Sigmoid colon (tissue), 7 donors: ENCODE measurements around the gene UBE2G1. TPM values are rescaled to one million over a fixed set of nuclear protein-coding genes. Genes with fewer than 3 reads are reported as not detected.

Experiments
- DNase-seq: peaks from one replicate; pipeline ENCODE4 v3.0.0-alpha.2; 2019
- H3K27ac ChIP-seq, 4 donors: fragments of 200-600 bp; sonication (generic); one replicate each; pipeline ENCODE4 v1.5.1; 2016 to 2019; ENCODE audit warnings: mild to moderate bottlenecking in 1 of 4
- H3K27me3 ChIP-seq, 3 donors: fragments of 200-600 bp; sonication (generic); one replicate each; pipeline ENCODE4 v1.5.1; 2019; ENCODE audit warnings: mild to moderate bottlenecking in 1 of 3
- H3K36me3 ChIP-seq, 4 donors: fragments of 200-600 bp; sonication (generic); one replicate each; pipeline ENCODE4 v1.5.1; 2016 to 2019
- H3K4me1 ChIP-seq, 4 donors: fragments of 200-600 bp; sonication (generic); one replicate each; pipeline ENCODE4 v1.5.1; 2017 to 2019
- H3K4me3 ChIP-seq, 4 donors: fragments of 200-600 bp; sonication (generic); one replicate each; pipeline ENCODE4 v1.5.1; 2017 to 2019; ENCODE audit warnings: mild to moderate bottlenecking in 2 of 4, moderate library complexity in 1 of 4
- H3K9me3 ChIP-seq, 4 donors: fragments of 200-600 bp in 3 of 4; sonication (generic) in 3 of 4; one replicate each; pipeline versions ENCODE4 v1.5.1 to v1.6.1; 2013 to 2019
- EP300 ChIP-seq, 4 donors: sonication (generic); formaldehyde crosslinking; IDR thresholded peaks; one replicate each; pipeline ENCODE4 v1.6.1; 2017; ENCODE audit warnings: antibody characterized with exemption in 4 of 4
- POLR2A ChIP-seq, 2 donors: fragments of 450-650 bp; IDR thresholded peaks; one replicate each; pipeline ENCODE4 v1.6.1; 2016; ENCODE audit warnings: antibody characterized with exemption in 2 of 2, mild to moderate bottlenecking in 2 of 2, moderate library complexity in 2 of 2
- POLR2AphosphoS5 ChIP-seq, 4 donors: sonication (generic); formaldehyde crosslinking; IDR thresholded peaks; one replicate each; pipeline ENCODE4 v1.6.1; 2017; ENCODE audit warnings: antibody characterized with exemption in 4 of 4
- WGBS, 2 donors: extraction: QIAGEN DNeasy Blood & Tissue Kit; methylation state at CpG; one replicate each; pipeline ENCODE4 v1.1.7; 2013; 5-methylcytosine and 5-hydroxymethylcytosine counted together
- intact Hi-C: fragments of 100-400 bp; cut with DNase I; formaldehyde crosslinking; loops from one replicate; pipeline ENCODE4 v1.15.1; 2023
- polyA plus RNA-seq, 3 donors: library from polyadenylated mRNA; stranded (reverse); fragments of 200-250 nt; gene quantifications; one replicate each; pipeline ENCODE4 v1.2.3, GENCODE V29; 2013
- total RNA-seq, 4 donors: library from RNA; depleted of rRNA; stranded (reverse); fragments of >200 nt; gene quantifications; one replicate each; pipeline ENCODE4 v1.1.0, GENCODE V29; 2016
- TF ChIP-seq, protein P1 (sequence below), 4 experiments: fragments of 450-650 bp in 3 of 4; fragments of 200-600 bp in 1 of 4; IDR thresholded peaks; one replicate each; pipeline ENCODE4 v1.5.1; 2016 to 2019; ENCODE audit warnings: antibody characterized with exemption in 4 of 4, mild to moderate bottlenecking in 3 of 4, moderate library complexity in 2 of 4
- donor health status: healthy with polysubstance abuse.
- donor health status: Bipolar disorder and iron deficiency.
- donor health status: healthy.

Gene UBE2G1
- total and polyA plus RNA-seq, 7 donors: 20.5 to 111 (median 83.2) TPM

DNA sequence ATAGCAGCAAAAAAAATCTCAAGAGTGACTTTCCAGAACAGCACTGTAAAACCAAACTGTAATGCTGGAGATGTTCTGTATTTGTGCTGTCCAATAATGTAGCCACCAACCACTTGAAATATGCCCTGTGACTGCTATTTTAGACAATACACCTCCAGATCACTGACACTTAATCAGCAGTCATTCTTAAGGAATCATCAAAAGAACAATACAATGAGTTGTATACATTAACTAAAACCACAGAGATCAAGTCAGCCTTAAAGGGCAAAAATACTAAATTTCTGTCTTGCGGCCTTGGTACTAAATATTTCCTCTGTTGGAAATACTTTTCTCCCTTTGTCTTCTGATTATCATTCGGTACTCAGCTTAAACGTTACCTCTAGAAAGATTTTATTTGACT, 69.1 kb downstream of the UBE2G1 start:
- Histone ChIP-seq H3K27ac (no peak overlapping the region), H3K4me3 (no peak overlapping the region), H3K27me3 (no peaks in the 10 kb centered on the region), H3K9me3 (no peaks in the 10 kb centered on the region), H3K4me1 (peaks cover 0 to 36% (median 24%) of the 10 kb centered on the region in 4 donors), H3K36me3 (peaks cover 0 to 31% (median 0%) of the 10 kb centered on the region in 4 donors)
- 29 to 71% methylated on average over 3 of the region's 3 CpGs for WGBS, 2 donors
- no peak for DNase-seq
- TF ChIP-seq EP300 (IDR thresholded peaks at IDR 0.05) (no peak), POLR2AphosphoS5 (IDR thresholded peaks at IDR 0.05) (no peak), POLR2A (IDR thresholded peaks at IDR 0.05) (no peak)
- TF ChIP-seq, protein P1, sequence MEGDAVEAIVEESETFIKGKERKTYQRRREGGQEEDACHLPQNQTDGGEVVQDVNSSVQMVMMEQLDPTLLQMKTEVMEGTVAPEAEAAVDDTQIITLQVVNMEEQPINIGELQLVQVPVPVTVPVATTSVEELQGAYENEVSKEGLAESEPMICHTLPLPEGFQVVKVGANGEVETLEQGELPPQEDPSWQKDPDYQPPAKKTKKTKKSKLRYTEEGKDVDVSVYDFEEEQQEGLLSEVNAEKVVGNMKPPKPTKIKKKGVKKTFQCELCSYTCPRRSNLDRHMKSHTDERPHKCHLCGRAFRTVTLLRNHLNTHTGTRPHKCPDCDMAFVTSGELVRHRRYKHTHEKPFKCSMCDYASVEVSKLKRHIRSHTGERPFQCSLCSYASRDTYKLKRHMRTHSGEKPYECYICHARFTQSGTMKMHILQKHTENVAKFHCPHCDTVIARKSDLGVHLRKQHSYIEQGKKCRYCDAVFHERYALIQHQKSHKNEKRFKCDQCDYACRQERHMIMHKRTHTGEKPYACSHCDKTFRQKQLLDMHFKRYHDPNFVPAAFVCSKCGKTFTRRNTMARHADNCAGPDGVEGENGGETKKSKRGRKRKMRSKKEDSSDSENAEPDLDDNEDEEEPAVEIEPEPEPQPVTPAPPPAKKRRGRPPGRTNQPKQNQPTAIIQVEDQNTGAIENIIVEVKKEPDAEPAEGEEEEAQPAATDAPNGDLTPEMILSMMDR (IDR thresholded peaks at IDR 0.05): no peak
- intact Hi-C loops: no loop called here

DNA sequence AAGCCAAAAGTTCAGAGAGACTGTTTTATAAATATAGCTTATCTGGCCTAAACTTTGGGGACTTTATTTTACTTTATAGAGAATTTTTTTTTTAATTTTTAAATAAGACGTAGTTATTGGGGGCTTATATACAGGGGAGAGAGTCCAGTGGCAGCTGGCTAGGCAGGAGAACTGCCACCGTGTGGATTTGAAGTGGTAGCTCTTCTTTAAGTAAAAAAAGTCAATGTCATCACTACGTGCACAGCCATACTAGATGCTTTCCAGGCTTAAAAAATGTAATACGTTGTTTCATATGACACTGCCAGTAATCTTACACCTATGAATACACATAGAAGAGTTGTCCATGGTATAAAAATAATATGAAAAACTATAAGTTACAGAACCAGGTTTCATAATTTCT, 70.8 kb downstream of the UBE2G1 start:
- H3K27ac ChIP-seq: no peak overlapping the region
- H3K4me1 ChIP-seq: peaks cover 0 to 23% (median 16%) of the 10 kb centered on the region in 4 donors
- peaks cover 0 to 31% (median 0%) of the 10 kb centered on the region in 4 donors for H3K36me3 ChIP-seq
- no peak for DNase-seq
- TF ChIP-seq POLR2AphosphoS5 (IDR thresholded peaks at IDR 0.05) (no peak), POLR2A (IDR thresholded peaks at IDR 0.05) (no peak), EP300 (IDR thresholded peaks at IDR 0.05) (no peak)
- TF ChIP-seq, protein P1 (IDR thresholded peaks at IDR 0.05): no peak
- WGBS, 2 donors: 73 to 80% methylated on average over 4 of the region's 4 CpGs
- intact Hi-C loops: no loop called here
- no peaks in the 10 kb centered on the region for H3K9me3 ChIP-seq
- H3K4me3 ChIP-seq: no peak overlapping the region
- no peaks in the 10 kb centered on the region for H3K27me3 ChIP-seq

DNA sequence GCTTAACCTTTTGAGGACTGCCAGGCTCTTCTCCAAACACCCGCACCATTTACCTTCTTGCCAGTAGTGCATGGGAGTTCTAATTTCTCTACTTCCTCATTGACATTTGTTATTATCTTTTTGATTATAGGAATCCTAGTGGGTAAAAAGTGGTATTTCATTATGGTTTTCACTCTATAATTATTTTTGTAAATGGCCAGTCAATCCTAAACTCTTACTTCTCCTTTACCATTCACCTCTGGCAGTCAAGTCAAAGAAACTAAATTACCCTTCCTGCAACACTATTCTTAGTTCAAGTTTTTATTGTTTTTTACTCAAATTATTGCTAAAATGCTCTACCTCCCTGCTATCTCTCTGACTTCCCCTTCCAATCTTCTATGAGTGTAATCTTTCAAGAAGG, 72.9 kb downstream of the UBE2G1 start:
- no peak for DNase-seq
- Histone ChIP-seq H3K4me1 (peaks cover 0 to 19% (median 12%) of the 10 kb centered on the region in 4 donors), H3K27me3 (no peaks in the 10 kb centered on the region), H3K27ac (no peak overlapping the region), H3K9me3 (no peaks in the 10 kb centered on the region), H3K36me3 (peaks cover 0 to 45% (median 0%) of the 10 kb centered on the region in 4 donors), H3K4me3 (no peak overlapping the region)
- WGBS, 2 donors: 88 to 89% methylated on average over 1 of the region's 1 CpG
- TF ChIP-seq, protein P1 (IDR thresholded peaks at IDR 0.05): no peak
- TF ChIP-seq POLR2AphosphoS5 (IDR thresholded peaks at IDR 0.05) (no peak), EP300 (IDR thresholded peaks at IDR 0.05) (no peak), POLR2A (IDR thresholded peaks at IDR 0.05) (no peak)
- intact Hi-C loops: no loop called here

DNA sequence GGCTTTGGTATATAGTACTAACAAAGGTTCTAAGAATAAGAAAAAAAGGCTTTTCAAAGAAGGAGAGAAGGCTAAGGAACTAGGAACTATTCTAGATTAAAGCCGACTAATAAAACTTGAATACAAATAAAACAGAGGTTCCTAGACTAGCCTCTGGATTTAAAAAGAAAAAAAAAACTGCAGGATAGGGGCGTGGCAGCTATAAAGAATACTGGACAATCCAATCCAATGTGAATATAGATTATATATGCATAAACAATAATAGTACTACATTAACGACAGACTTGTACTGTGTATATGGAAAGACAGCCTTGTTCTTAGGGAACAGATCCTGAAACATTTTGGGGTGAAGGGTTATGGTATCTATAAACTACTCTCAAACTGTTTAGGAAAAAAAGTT, 78.8 kb downstream of the UBE2G1 start:
- H3K27me3 ChIP-seq: no peaks in the 10 kb centered on the region
- H3K9me3 ChIP-seq: no peaks in the 10 kb centered on the region
- TF ChIP-seq, protein P1 (IDR thresholded peaks at IDR 0.05): no peak
- TF ChIP-seq POLR2A (IDR thresholded peaks at IDR 0.05): no peak
- TF ChIP-seq EP300 (IDR thresholded peaks at IDR 0.05): no peak
- no peak for TF ChIP-seq POLR2AphosphoS5 (IDR thresholded peaks at IDR 0.05)
- H3K36me3 ChIP-seq: peaks cover 0 to 40% (median 0%) of the 10 kb centered on the region in 4 donors
- WGBS, 2 donors: 29 to 74% methylated on average over 3 of the region's 3 CpGs
- intact Hi-C loops: no loop called here
- DNase-seq: no peak
- no peaks in the 10 kb centered on the region for H3K4me1 ChIP-seq
- no peak overlapping the region for H3K4me3 ChIP-seq
- H3K27ac ChIP-seq: no peak overlapping the region

DNA sequence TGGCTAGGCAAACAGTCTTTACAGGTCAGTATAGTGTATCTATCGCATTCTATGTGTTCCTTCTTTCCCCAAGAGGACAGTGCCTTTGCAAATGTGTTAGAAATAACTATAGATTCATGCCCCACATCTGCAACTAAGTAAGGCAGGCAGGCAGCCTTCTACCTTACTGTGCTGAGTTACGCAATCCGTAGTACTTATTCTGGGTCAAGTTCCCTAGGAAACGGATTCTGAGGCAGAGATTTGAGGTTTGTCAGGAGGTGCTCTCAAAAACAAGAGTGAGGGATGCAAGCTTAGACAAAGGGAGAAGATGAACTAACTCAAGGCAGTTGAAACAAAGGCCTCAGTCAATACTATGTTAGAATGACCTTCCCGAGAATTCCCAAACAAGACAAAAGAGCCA, 90.0 kb downstream of the UBE2G1 start:
- no peak overlapping the region for H3K4me3 ChIP-seq
- WGBS, 2 donors: 96% methylated on average over 5 of the region's 5 CpGs
- H3K4me1 ChIP-seq: peaks cover 0 to 5% (median 0%) of the 10 kb centered on the region in 4 donors
- no peak overlapping the region for H3K27ac ChIP-seq
- intact Hi-C loops: no loop called here
- H3K27me3 ChIP-seq: no peaks in the 10 kb centered on the region
- H3K9me3 ChIP-seq: no peaks in the 10 kb centered on the region
- TF ChIP-seq POLR2AphosphoS5 (IDR thresholded peaks at IDR 0.05): no peak
- TF ChIP-seq POLR2A (IDR thresholded peaks at IDR 0.05): no peak
- TF ChIP-seq, protein P1 (IDR thresholded peaks at IDR 0.05): no peak
- no peak for TF ChIP-seq EP300 (IDR thresholded peaks at IDR 0.05)
- DNase-seq: no peak
- peaks cover 0 to 34% (median 3%) of the 10 kb centered on the region in 4 donors for H3K36me3 ChIP-seq
